Left ventricle myocardium inferior (tissue), 1 donor: ENCODE results near the gene ABR. TPM values are rescaled to one million over a fixed set of nuclear protein-coding genes. Genes with fewer than 3 reads are reported as not detected.

Experiments
- DNase-seq: peaks from one replicate; pipeline ENCODE4 v3.0.0-alpha.2; 2020
- H3K27ac ChIP-seq: fragments of 200-600 bp; replicated peaks from 2 replicates; pipeline ENCODE4 v1.8.0; 2021
- H3K27me3 ChIP-seq: fragments of 200-600 bp; 2 replicates; pipeline ENCODE4 v1.8.0; 2021; ENCODE audit warnings: low read depth
- H3K36me3 ChIP-seq: fragments of 200-600 bp; 2 replicates; pipeline ENCODE4 v1.8.0; 2021
- H3K4me1 ChIP-seq: fragments of 200-600 bp; 2 replicates; pipeline ENCODE4 v1.8.0; 2021
- H3K4me3 ChIP-seq: fragments of 200-600 bp; 2 replicates; pipeline ENCODE4 v1.8.0; 2021; ENCODE audit warnings: mild to moderate bottlenecking, moderate library complexity
- H3K9me3 ChIP-seq: fragments of 200-600 bp; replicated peaks from 2 replicates; pipeline ENCODE4 v1.8.0; 2021
- CTCF ChIP-seq: fragments of 200-600 bp; IDR thresholded peaks from 2 replicates; pipeline ENCODE4 v1.8.0; 2021; ENCODE audit warnings: antibody characterized with exemption, mild to moderate bottlenecking, borderline replicate concordance
- intact Hi-C: fragments of 100-400 bp; cut with micrococcal nuclease; formaldehyde crosslinking; loops from one replicate; pipeline ENCODE4 v1.11.0; 2022
- total RNA-seq: library from RNA; stranded (reverse); fragmentation: NEBNext Ultra II Directional; extraction: Animal tissue kit (Norgen Biotek cat#: 25700); gene quantifications from one replicate; pipeline ENCODE4 v1.2.1, GENCODE V29; 2021
- donor health status: DM: no; HTN: yes; CAD: no; lungs with severe emphysema.

ABR gene
- total RNA-seq, 1 donor from 2014 or later: 170 TPM

- intact Hi-C loops: no loop called here
- Histone ChIP-seq H3K27ac (no peak overlapping the region), H3K36me3 (peaks cover 81% of the 10 kb centered on the region), H3K4me1 (peaks cover 24% of the 10 kb centered on the region), H3K27me3 (no peaks in the 10 kb centered on the region), H3K4me3 (no peak overlapping the region), H3K9me3 (no peaks in the 10 kb centered on the region)
- peak; percentile 55 for DNase-seq
- TF ChIP-seq CTCF: peak; percentile 74
Observed at GRCh38 chr17:1058423-1059130, 121.2 kb downstream of the ABR start.

- Histone ChIP-seq H3K36me3 (peaks cover 76% of the 10 kb centered on the region), H3K27ac (peak overlapping the region; percentile 45), H3K9me3 (no peaks in the 10 kb centered on the region), H3K4me1 (peaks cover 27% of the 10 kb centered on the region), H3K4me3 (no peak overlapping the region), H3K27me3 (no peaks in the 10 kb centered on the region)
- intact Hi-C loops: no loop called here
- no peak for DNase-seq
- no peak for TF ChIP-seq CTCF
Observed at GRCh38 chr17:1056761-1057160, 123.0 kb downstream of the ABR start.

GRCh38 chr17:1055751-1056645 lies 123.8 kb downstream of the ABR start:
- intact Hi-C loops: no loop called here
- peak; percentile 66 for DNase-seq
- peak; percentile 88 for TF ChIP-seq CTCF
- Histone ChIP-seq H3K4me1 (peaks cover 23% of the 10 kb centered on the region), H3K9me3 (no peaks in the 10 kb centered on the region), H3K27me3 (no peaks in the 10 kb centered on the region), H3K36me3 (peaks cover 70% of the 10 kb centered on the region), H3K4me3 (no peak overlapping the region), H3K27ac (peak overlapping the region; percentile 45)

- peaks cover 20% of the 10 kb centered on the region for H3K4me1 ChIP-seq
- peaks cover 66% of the 10 kb centered on the region for H3K36me3 ChIP-seq
- no peak overlapping the region for H3K4me3 ChIP-seq
- DNase-seq: no peak
- intact Hi-C loops: no loop called here
- H3K27me3 ChIP-seq: no peaks in the 10 kb centered on the region
- peak overlapping the region; percentile 45 for H3K27ac ChIP-seq
- TF ChIP-seq CTCF: no peak
- no peaks in the 10 kb centered on the region for H3K9me3 ChIP-seq
Observed at GRCh38 chr17:1055231-1055630, 124.5 kb downstream of the ABR start.

GRCh38 chr17:1054656-1055055 lies 125.1 kb downstream of the ABR start:
- Histone ChIP-seq H3K27ac (peak overlapping the region; percentile 18), H3K36me3 (peaks cover 66% of the 10 kb centered on the region), H3K27me3 (no peaks in the 10 kb centered on the region), H3K9me3 (no peaks in the 10 kb centered on the region), H3K4me1 (peaks cover 26% of the 10 kb centered on the region), H3K4me3 (no peak overlapping the region)
- intact Hi-C loops: no loop called here
- DNase-seq: no peak
- no peak for TF ChIP-seq CTCF
